ENCODE measurements around the gene CDKAL1.

- TF ChIP-seq POLR2A (IDR thresholded peaks at IDR 0.05; ENCODE audit: low read depth, low read length) (no peak), POLR2AphosphoS5 (IDR thresholded peaks at IDR 0.05; ENCODE audit: low read depth, low read length) (no peak), TAF1 (IDR thresholded peaks at IDR 0.05; ENCODE audit: low read depth, low read length) (no peak), PAX5 (IDR thresholded peaks at IDR 0.05; ENCODE audit: insufficient read depth, low read length, severe bottlenecking) (no peak), SPI1 (IDR thresholded peaks at IDR 0.05; ENCODE audit: low read depth, low read length) (no peak)
Observed at GRCh38 chr6:20927130-20927860, 393.0 kb downstream of the CDKAL1 start.
